ENCODE results near the gene NOL6. TPM values are rescaled to one million over a fixed set of nuclear protein-coding genes. Genes with fewer than 3 reads are reported as not detected.

NOL6 gene
- total RNA-seq, 3 donors from 2014 or later, result 18.8 to 20.2 (median 18.8) TPM

DNA sequence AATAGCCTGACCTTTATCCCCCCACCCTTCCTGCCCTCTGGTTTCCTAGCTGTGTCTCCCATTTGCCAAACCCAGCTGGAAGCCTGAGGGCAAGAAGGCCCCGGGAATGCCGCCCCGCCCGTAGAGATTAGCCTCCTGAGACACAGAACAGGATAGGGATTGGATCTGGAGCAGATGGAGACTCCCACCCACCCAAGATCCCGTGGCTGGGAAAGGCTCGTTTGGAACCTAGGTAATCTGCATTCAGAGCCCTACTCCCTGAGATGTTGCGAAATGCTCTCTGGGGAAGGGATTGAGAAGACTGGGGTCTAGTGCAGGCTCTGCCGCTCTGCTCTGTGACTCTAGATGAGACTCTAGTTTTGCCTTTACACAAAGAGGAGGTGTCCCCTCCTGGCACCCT lies 37.3 kb downstream of the NOL6 start:
- H3K4me1 ChIP-seq (ENCODE audit: low read depth), result no peaks in the 10 kb centered on the region
- no peak overlapping the region for H3K4me3 ChIP-seq
- no peaks in the 10 kb centered on the region for H3K9me3 ChIP-seq
- DNase-seq (no peak), ATAC-seq (no peak)
- TF ChIP-seq, protein P1, sequence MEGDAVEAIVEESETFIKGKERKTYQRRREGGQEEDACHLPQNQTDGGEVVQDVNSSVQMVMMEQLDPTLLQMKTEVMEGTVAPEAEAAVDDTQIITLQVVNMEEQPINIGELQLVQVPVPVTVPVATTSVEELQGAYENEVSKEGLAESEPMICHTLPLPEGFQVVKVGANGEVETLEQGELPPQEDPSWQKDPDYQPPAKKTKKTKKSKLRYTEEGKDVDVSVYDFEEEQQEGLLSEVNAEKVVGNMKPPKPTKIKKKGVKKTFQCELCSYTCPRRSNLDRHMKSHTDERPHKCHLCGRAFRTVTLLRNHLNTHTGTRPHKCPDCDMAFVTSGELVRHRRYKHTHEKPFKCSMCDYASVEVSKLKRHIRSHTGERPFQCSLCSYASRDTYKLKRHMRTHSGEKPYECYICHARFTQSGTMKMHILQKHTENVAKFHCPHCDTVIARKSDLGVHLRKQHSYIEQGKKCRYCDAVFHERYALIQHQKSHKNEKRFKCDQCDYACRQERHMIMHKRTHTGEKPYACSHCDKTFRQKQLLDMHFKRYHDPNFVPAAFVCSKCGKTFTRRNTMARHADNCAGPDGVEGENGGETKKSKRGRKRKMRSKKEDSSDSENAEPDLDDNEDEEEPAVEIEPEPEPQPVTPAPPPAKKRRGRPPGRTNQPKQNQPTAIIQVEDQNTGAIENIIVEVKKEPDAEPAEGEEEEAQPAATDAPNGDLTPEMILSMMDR (IDR thresholded peaks at IDR 0.05), result no peak
- H3K36me3 ChIP-seq (ENCODE audit: low read depth), result no peaks in the 10 kb centered on the region
- intact Hi-C loops (cut with DNase I, micrococcal nuclease), result no loop called here

DNA sequence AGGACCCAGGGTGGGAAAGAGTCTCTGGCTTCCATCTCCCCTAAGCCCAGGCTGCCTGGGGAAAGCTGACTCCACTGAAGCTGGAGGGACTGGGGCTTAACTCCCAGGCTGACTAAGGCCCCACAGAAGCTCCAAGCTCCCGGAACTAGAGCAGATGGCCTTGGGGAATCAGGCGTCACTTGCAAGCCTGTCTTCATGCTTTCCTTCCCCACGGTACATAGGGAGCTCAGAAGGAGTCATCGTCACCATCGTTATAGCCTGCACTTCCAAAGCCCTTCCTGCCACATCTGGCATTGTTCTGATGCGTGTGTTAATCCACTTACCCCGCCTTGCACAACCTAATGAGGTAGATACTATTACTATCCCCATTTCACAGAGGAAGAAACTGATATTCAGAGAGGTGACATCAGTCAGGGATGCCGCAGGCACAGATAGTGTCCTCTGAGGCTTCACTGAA lies 37.9 kb downstream of the NOL6 start:
- Histone ChIP-seq H3K9me3 (no peaks in the 10 kb centered on the region), H3K4me3 (no peak overlapping the region), H3K4me1 (ENCODE audit: low read depth) (no peaks in the 10 kb centered on the region), H3K36me3 (ENCODE audit: low read depth) (no peaks in the 10 kb centered on the region)
- TF ChIP-seq, protein P1 (IDR thresholded peaks at IDR 0.05), result no peak
- DNase-seq (no peak), ATAC-seq (no peak)
- intact Hi-C loops (cut with DNase I, micrococcal nuclease), result no loop called here

DNA sequence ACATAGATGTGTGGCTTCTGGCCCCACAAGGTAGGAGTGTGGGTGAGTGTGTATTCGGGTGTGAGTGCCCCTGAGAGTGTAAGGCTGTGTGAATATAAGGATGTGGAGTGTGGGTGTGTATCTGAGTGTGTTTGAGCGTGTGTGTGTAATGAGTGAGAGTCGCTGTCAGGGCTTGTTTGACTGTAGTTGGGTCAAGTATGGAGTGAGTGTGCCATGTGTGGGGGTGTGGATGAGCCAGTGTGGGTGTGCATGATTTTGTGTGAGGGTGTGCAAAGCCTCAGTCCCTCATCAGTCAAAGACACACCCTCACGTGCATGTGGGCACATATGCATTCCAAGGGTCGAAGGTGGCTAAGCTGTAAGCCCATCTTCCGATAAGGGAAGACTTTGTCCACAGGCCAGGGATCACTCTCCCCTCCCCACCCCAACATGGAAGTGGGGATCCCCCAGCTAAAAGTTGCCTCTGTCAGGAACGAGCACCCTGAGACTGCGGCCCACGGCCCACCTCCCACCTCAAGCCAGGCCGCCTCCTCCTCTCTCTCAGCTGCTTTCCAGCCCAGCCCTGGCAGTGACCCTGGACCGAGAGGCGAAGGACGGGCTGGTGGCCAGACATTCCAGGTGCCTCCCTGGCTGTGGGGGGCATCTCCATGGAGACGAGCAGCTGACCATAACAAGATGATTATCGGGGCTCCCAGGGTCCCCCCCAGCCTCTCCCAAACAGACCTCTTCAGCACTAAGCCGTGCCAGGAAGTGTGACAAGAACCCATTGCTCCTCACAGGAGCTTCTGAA lies 39.2 kb downstream of the NOL6 start:
- H3K9me3 ChIP-seq, result no peaks in the 10 kb centered on the region
- intact Hi-C loops (cut with DNase I, micrococcal nuclease), result no loop called here
- ATAC-seq (no peak), DNase-seq (no peak)
- TF ChIP-seq, protein P1 (IDR thresholded peaks at IDR 0.05), result no peak
- H3K36me3 ChIP-seq (ENCODE audit: low read depth), result no peaks in the 10 kb centered on the region
- H3K4me3 ChIP-seq, result no peak overlapping the region
- H3K4me1 ChIP-seq (ENCODE audit: low read depth), result no peaks in the 10 kb centered on the region

DNA sequence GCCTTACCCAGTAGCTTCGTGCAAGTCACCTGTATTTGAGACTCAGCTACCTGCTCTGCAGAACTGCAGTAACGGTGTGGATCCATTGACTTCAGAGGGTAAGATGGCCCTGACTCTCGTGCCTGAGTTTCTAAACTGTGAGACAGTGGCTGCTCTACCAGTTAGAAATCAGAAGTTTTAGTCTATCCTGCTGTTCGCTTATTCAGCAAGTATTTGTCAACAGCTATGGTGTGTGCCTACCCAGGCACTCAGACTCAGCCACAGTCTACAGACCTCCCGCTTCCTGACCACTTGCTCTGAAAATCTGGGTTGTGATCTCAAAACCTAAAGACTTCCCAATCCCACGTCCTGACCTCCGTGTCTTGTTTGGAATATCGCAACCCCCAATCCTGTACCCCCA lies 39.9 kb downstream of the NOL6 start:
- H3K36me3 ChIP-seq (ENCODE audit: low read depth), result no peaks in the 10 kb centered on the region
- no peaks in the 10 kb centered on the region for H3K9me3 ChIP-seq
- ATAC-seq (no peak), DNase-seq (no peak)
- TF ChIP-seq, protein P1 (IDR thresholded peaks at IDR 0.05), result no peak
- H3K4me1 ChIP-seq (ENCODE audit: low read depth), result no peaks in the 10 kb centered on the region
- intact Hi-C loops (cut with DNase I, micrococcal nuclease), result no loop called here
- no peak overlapping the region for H3K4me3 ChIP-seq

DNA sequence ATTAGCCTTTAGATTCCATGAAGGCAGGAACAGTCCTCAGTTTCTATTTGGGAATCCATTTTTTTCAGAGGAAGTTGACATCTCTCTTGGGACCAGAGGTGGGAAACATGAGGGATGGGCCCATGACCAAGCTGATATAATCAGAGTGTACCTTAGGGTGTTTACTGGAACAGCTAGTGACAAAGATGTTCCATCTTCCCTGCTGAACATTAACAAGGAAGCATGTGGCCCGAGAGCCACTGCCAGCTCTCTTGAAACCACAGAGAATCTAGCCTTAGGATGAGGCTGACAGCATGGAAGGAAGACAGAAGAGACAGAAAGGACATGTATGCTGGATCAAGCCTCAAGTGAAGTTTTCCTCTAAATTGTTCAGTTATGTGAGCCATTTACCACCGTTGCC lies 42.3 kb downstream of the NOL6 start:
- no peak for ATAC-seq
- Histone ChIP-seq H3K4me3 (no peak overlapping the region), H3K9me3 (no peaks in the 10 kb centered on the region), H3K4me1 (ENCODE audit: low read depth) (no peaks in the 10 kb centered on the region), H3K36me3 (ENCODE audit: low read depth) (no peaks in the 10 kb centered on the region)
- TF ChIP-seq, protein P1 (IDR thresholded peaks at IDR 0.05), result no peak
- DNase-seq, result no peak
- intact Hi-C loops (cut with DNase I, micrococcal nuclease), result no loop called here
